IMR-90 (cell line): ENCODE results near the gene LPGAT1.

ENCODE experiments used
- BHLHE40 ChIP-seq: fragments of 150-350 bp; IDR thresholded peaks from 2 replicates; pipeline ENCODE4 v1.6.1; 2016; ENCODE audit warnings: mild to moderate bottlenecking, low read depth, low read length
- CEBPB ChIP-seq: IDR thresholded peaks from 2 replicates; pipeline ENCODE4 v1.6.1; 2012; ENCODE audit warnings: low read depth, low read length, improper control_type of control experiment
- CTCF ChIP-seq: conservative IDR thresholded peaks from 2 replicates; pipeline ENCODE4 v1.5.1; 2012; ENCODE audit warnings: mild to moderate bottlenecking, low read depth, low read length, improper control_type of control experiment
- ELK1 ChIP-seq: fragments of 150-350 bp; IDR thresholded peaks from 2 replicates; pipeline ENCODE4 v1.6.1; 2016; ENCODE audit warnings: low read depth, mild to moderate bottlenecking, low read length, moderate library complexity, borderline replicate concordance
- FOS ChIP-seq: fragments of 150-350 bp; IDR thresholded peaks from 2 replicates; pipeline ENCODE4 v1.6.1; 2016; ENCODE audit warnings: low read depth, low read length
- MAFK ChIP-seq: IDR thresholded peaks from 2 replicates; pipeline ENCODE4 v1.6.1; 2012; ENCODE audit warnings: low read depth, low read length, improper control_type of control experiment
- MAZ ChIP-seq: IDR thresholded peaks from 2 replicates; pipeline ENCODE4 v1.6.1; 2012; ENCODE audit warnings: low read depth, mild to moderate bottlenecking, low read length, improper control_type of control experiment, moderate library complexity, borderline replicate concordance
- POLR2A ChIP-seq: IDR thresholded peaks from 2 replicates; pipeline ENCODE4 v1.6.1; 2012; ENCODE audit warnings: mild to moderate bottlenecking, low read depth, low read length
- RAD21 ChIP-seq: IDR thresholded peaks from 2 replicates; pipeline ENCODE4 v1.6.1; 2012; ENCODE audit warnings: low read length, improper control_type of control experiment
- RCOR1 ChIP-seq: IDR thresholded peaks from 2 replicates; pipeline ENCODE4 v1.6.1; 2012; ENCODE audit warnings: mild to moderate bottlenecking, low read length, improper control_type of control experiment; ENCODE audit not compliant: insufficient replicate concordance
- RFX5 ChIP-seq: IDR thresholded peaks from 2 replicates; pipeline ENCODE4 v1.8.0; 2012; ENCODE audit warnings: low read depth, mild to moderate bottlenecking, low read length, moderate library complexity
- SMC3 ChIP-seq: fragments of 150-350 bp; IDR thresholded peaks from 2 replicates; pipeline ENCODE4 v1.6.1; 2016; ENCODE audit warnings: low read depth, mild to moderate bottlenecking, antibody characterized with exemption, low read length, moderate library complexity
- USF2 ChIP-seq: fragments of 150-350 bp; IDR thresholded peaks from 2 replicates; pipeline ENCODE4 v1.6.1; 2017; ENCODE audit warnings: mild to moderate bottlenecking, antibody characterized with exemption, low read length, low read depth

- no peak for TF ChIP-seq CTCF
- TF ChIP-seq RAD21, result no peak
- no peak for TF ChIP-seq POLR2A
- TF ChIP-seq SMC3, result no peak
- TF ChIP-seq RCOR1, result no peak
- no peak for TF ChIP-seq FOS
- no peak for TF ChIP-seq CEBPB
- TF ChIP-seq ELK1, result no peak
- no peak for TF ChIP-seq USF2
- TF ChIP-seq RFX5, result no peak
- no peak for TF ChIP-seq BHLHE40
- no peak for TF ChIP-seq MAZ
- TF ChIP-seq MAFK, result no peak
These were observed 38.6 kb downstream of the LPGAT1 start for GRCh38 chr1:211791979-211792378.
